GM19452 (cell line): ENCODE results near the gene CYB5D1.
"Not testable (repeated sequence)": the region's sequence is repeated elsewhere in the genome, so short reads cannot be mapped to it uniquely, and the experiment has no call there.

ENCODE experiments used
- ATAC-seq: cut with Tn5 transposase; IDR thresholded peaks from one replicate; pipeline ENCODE4 v1.9.1; 2021; ENCODE audit not compliant: unreplicated experiment

CYB5D1 gene

GRCh38 chr17:7857713-7858521 lies at the start of gene CYB5D1:
TSS of gene CYB5D1 (plus strand) at chr17:7858003. CDS start at chr17:7858135, 132 bp downstream.
- ATAC-seq: peak; percentile 41

- no peak for ATAC-seq
Measured at GRCh38 chr17:7809086-7809790, 48.6 kb upstream of the CYB5D1 start.

- ATAC-seq: not testable (repeated sequence)
Measured at GRCh38 chr17:7809791-7810343, 47.9 kb upstream of the CYB5D1 start.

- no peak for ATAC-seq
Measured at GRCh38 chr17:7811251-7811650, 46.6 kb upstream of the CYB5D1 start.

GRCh38 chr17:7814969-7815368 lies 42.8 kb upstream of the CYB5D1 start:
- no peak for ATAC-seq

- no peak for ATAC-seq
Measured at GRCh38 chr17:7816926-7817642, 40.7 kb upstream of the CYB5D1 start.

- no peak for ATAC-seq
Measured at GRCh38 chr17:7817643-7817964, 40.2 kb upstream of the CYB5D1 start.

GRCh38 chr17:7818026-7818425 lies 39.8 kb upstream of the CYB5D1 start:
- no peak for ATAC-seq

GRCh38 chr17:7818746-7819645 lies 38.8 kb upstream of the CYB5D1 start:
- ATAC-seq: no peak

GRCh38 chr17:7820231-7820630 lies 37.6 kb upstream of the CYB5D1 start:
- ATAC-seq: no peak

- no peak for ATAC-seq
Measured at GRCh38 chr17:7822126-7822525, 35.7 kb upstream of the CYB5D1 start.

GRCh38 chr17:7823581-7824001 lies 34.2 kb upstream of the CYB5D1 start:
- ATAC-seq: no peak

GRCh38 chr17:7824021-7824924 lies 33.5 kb upstream of the CYB5D1 start:
- ATAC-seq: no peak

- no peak for ATAC-seq
Measured at GRCh38 chr17:7825206-7825990, 32.4 kb upstream of the CYB5D1 start.

GRCh38 chr17:7830616-7831015 lies 27.2 kb upstream of the CYB5D1 start:
- ATAC-seq: no peak

GRCh38 chr17:7831233-7831632 lies 26.6 kb upstream of the CYB5D1 start:
- ATAC-seq: no peak

- no peak for ATAC-seq
Measured at GRCh38 chr17:7832431-7832830, 25.4 kb upstream of the CYB5D1 start.

- ATAC-seq: no peak
Measured at GRCh38 chr17:7833011-7833794, 24.6 kb upstream of the CYB5D1 start.
